NCI-H2227 treated with DMSO at 0.1 percent for 48 hours (cell line): ENCODE results near the gene TRPM1.

ENCODE experiments used
- DNase-seq: peaks from one replicate; lab custom pipeline; 2025; lab: John Stamatoyannopoulos, UW

The TRPM1 gene

DNA sequence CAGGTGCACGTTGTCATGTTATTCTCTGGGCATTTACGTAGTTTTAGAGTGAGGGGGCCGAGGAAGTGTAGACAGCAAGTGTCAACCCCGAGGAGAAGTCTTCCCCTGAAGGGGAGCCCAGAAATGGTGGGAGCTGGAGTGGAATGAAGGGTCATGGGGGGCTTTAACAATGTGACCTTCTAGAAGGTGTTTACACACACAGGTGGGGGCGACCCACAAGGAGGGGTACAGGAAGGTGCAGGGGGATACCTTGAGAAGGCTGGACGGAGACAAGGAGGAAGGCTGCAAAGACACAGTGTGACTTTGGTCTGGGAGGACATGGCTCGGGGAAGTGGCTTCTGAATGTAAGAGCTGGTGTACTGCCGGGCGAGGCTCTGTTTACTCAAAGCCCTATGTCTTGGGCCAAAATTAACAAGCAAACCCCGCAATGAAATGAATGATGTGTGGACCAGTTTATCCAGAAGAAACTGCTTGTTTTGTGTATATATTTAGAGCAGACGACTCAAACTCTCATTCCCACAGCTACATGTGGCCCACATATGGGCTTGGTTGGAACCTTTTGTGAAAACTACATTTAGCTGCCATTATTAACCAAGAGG lies 18.7 kb downstream of the TRPM1 start:
- no peak for DNase-seq

- no peak for DNase-seq
These were observed 19.8 kb downstream of the TRPM1 start for GRCh38 chr15:31081588-31082250.

- no peak for DNase-seq
These were observed 20.5 kb downstream of the TRPM1 start for GRCh38 chr15:31081056-31081455.

GRCh38 chr15:31080591-31081014 lies 20.9 kb downstream of the TRPM1 start:
- DNase-seq: no peak

GRCh38 chr15:31079519-31079918 lies 22.0 kb downstream of the TRPM1 start:
- no peak for DNase-seq

GRCh38 chr15:31078471-31078870 lies 23.1 kb downstream of the TRPM1 start:
- no peak for DNase-seq

GRCh38 chr15:31077941-31078340 lies 23.6 kb downstream of the TRPM1 start:
- DNase-seq: no peak

DNA sequence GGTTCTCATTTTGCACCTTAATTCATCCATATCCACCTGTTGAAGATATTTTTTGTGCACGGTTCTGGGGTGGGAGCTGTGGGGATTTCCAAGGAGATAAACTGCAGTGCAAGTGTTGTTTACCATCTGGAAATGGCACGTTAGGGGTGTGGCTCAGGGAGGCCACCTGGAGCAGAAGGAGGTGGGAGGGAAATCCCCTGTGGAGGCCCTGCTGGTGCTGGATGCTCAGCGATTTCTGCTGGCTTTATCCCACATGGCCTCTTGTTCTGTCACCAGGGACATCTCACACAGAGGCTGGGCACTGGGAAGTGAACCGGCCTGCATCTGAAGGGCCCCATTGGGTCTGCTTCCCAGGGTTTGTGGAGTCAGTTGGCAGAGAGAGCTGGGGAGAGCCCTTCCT lies 24.3 kb downstream of the TRPM1 start:
- no peak for DNase-seq

DNA sequence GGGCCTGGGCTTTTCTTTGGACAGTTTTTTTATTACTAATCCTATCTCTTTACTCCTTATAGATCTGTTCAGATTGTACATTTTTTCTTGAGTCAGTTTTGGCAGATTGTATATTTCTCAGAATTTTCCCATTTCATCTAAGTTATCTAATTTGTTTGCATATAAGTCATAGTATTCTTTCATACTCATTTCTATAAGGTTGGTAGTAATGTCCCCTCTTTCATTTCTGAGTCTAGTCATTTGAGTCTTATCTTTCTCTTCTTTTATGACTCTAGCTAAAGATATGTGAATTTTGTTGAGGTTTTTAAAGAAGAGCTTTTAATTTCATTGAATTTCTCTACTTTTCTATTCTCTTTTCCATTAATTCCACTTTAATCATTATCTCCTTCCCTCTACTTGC lies 27.2 kb downstream of the TRPM1 start:
- DNase-seq: no peak

DNA sequence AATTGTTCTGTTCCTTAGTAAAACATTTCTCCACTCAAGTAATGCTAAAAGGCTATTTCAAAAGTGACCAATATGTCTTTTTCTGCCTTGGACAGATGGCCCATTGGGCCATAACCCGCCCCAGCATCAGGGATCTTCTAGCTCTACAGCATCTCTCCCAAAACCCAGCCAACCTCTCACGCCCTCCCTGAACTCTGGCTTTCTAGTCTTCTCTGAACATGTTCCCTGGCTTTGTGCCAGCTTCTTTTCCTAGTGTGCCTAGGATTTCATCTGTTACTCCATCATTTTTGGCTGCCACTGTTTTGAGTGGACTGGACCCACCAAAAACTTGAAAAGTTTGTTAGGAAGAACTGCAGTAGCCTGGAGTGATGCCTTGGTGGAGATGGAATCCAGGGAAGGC lies 30.7 kb downstream of the TRPM1 start:
- DNase-seq: no peak

DNA sequence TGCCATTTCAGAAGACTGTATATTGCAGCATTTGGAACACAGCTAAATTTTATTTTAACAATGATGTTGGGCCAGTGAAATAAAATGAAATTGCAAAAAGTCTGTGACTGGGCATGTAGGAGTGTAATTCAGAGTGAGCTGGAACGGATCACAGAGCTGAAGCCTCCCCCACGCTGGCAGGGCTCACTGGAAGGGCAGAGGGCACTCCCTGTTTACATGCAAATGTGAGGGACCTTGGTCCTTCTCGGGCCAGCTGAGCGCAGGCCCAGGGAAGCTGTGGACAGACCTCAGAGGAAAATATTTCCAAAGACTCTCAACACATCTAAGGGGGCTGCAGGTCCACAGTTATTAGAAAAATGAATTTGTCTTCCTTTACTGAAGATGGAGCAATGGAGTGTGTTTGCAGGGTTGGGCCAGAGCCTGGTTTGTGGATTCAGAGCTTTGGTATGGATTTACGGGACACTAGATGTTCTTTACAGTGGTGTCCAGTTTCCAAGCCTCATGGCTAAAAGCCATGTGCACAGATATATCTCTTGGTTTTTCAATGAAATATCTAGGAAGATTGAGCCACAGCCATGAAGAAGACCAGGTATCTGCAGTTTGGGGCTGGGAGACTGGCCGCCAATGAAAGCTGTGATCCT lies 32.0 kb downstream of the TRPM1 start:
- no peak for DNase-seq

DNA sequence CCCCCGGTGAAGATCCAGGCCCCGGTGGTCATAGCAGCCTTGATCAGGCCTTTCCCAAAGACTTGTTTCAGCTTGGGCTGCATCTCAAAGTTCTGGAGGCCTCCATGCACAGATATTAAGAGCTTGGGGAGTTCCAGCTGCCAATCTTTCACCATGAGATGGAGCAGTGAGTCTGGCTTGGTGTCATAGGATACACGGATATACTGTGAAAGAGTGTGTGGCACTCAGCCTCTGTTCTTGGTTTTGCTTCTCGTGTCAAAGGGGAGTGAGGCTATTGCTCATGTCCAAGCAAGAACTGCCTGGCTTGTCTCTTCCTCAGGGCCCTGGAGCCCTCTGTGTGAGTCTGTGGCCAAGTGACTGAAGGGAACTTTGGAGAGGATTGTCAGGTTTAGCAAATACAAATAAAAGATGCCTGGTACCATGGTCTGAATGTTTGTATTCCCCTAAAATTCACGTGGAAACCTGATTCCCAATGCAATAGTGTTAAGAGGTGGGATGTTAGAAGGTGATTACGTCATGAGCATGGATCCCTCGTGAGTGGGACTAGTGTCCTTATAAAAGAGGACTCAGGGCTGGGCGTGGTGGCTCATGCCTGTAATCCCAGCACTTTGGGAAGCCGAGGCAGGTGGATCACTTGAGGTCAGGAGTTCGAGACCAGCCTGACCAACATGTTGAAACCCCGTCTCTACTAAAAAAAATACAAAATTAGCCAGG lies 33.5 kb downstream of the TRPM1 start:
- DNase-seq: no peak

- no peak for DNase-seq
These were observed 35.7 kb downstream of the TRPM1 start for GRCh38 chr15:31065824-31066223.

DNA sequence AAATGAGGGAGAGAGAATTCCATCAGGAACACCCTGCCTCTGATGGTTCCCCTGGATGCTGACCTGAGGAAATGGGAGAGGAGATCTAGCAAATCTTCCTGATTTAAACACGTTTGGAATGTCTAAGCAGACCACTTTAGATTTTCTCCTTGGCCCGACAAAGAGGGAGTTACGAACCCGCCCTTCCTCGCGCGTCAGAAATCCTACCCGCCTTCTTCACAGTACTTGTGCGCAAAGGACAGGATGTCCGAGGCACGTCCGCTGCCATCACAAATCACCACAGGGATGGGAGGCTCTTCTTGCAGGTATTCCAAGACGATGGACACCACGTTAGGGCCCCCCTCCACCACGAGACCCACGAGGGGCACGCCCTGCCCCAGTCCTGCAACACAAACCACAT lies 38.6 kb downstream of the TRPM1 start:
- no peak for DNase-seq

DNA sequence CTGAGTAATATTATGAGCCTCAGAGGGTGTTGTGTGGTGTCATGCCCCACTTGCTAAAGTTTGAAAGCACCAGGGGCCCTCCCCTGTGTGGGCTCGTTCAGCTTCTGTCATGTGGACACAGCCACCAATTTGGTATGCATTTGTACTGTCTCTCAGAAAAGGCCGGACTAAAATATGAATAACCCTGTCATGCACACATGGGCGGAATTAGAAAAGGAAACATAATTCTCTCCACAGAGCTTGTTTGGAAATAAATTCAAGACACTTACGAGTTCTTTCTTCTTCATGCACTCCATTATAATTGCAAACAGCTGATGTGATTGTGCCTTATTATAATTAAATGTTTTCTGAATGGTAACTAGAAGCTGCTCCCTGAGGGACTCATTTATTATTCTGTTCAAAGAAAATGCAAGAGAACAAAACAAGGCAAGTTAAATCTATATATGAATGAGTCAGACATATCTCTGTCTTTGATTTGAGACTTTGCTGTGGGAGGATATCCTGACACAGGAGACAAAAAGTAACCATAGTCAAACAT lies 39.1 kb downstream of the TRPM1 start:
- DNase-seq: no peak

DNA sequence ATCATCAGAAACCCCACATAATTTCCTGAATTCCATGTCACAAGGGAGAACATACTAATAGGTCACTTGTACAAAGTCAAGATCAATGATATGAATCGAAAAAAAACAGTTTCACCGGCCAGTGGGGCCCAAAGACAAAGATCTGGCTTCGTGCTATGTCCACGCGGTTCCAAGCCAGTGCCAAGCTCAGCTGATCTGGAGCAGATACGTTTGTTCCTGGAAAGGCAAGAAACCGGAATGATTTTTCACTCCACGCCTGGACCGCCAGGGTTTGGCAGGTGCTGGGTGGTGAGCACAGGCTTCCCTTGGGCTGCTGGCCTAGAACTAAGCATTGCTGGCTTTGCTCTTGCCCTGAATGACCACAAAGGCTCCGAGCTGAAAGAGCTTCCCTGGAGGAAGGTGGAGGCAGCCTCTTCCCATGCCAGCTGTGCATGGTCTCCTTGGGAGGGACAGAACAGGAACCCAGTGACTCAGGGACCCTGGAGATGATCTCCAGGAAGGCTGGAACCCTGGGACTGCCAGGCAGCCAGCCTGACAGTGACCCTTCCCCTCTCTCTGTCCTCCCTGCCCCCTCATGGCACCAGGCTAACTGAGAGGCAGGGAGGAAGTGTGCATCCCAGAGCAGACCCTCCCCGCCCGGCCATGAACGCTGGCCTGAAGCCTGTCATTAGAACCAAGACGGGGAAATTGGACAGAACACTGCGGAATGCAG lies 40.9 kb downstream of the TRPM1 start:
- no peak for DNase-seq

- DNase-seq: no peak
These were observed 43.1 kb downstream of the TRPM1 start for GRCh38 chr15:31058236-31058962.

GRCh38 chr15:31051496-31052080 lies 49.9 kb downstream of the TRPM1 start:
- DNase-seq: no peak

- DNase-seq: no peak
These were observed 50.6 kb downstream of the TRPM1 start for GRCh38 chr15:31050953-31051352.

DNA sequence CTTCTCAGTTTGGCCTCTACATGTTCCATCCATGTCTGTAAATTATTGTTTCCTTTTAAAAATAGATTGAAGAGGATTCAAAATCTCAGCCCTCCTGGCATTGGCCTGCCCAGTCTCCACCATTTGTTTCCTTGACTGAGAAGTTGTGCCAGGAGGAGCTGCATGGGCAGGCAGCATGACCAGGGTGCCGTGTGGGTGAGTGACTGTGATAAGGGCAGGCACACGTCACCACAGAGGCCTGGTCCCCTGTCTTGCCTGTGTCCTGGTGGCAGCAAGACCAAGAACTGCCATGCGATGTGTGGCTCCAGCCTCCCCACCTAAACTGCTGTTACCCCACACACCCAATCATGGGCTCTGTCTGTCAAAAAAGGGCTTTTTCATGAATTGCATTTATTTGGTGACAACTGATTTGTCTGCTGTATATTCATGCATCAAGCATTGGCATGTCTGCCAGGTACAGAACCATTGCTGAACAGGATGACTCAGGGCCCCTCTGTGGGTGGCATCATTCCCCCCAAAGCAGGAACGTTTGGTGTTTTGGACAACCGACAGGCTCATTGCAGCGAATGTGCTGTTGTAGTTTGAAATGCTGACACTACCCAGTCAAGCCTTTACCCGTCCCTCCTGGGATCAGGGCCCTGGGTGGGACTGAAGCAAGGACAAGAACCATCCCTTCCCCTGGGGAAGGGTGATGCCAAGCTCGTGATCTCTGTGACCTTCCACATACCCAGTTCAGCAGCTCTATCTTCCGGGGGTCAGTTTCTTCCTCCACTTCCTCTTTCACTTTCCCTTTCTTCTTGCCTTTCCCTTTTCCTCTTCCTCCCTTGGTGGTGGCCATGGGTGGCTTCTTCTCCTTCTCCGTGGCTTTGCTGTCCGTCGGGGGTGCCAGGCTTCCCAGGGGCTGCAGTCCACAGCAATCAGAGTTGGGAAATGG lies 51.6 kb downstream of the TRPM1 start:
- DNase-seq: no peak
